ENCODE results near the gene MPZL3. TPM values are rescaled to one million over a fixed set of nuclear protein-coding genes. Genes with fewer than 3 reads are reported as not detected.

Gene MPZL3
- total and polyA plus RNA-seq, 2 experiments from 2014 or later: 0.92 to 2.9 TPM

- TF ChIP-seq ZNF462 (CRISPR knock-in tag; IDR thresholded peaks at IDR 0.05): no peak
- no peak for TF ChIP-seq ZNF114 (CRISPR knock-in tag; IDR thresholded peaks at IDR 0.05)
- TF ChIP-seq REST (IDR thresholded peaks at IDR 0.05; ENCODE audit: unreplicated experiment): no peak
- TF ChIP-seq POLR2AphosphoS5 (IDR thresholded peaks at IDR 0.05; ENCODE audit: low read depth): no peak
- no peak for TF ChIP-seq CREB1 (CRISPR knock-in tag; IDR thresholded peaks at IDR 0.05; ENCODE audit: low read depth)
Measured at GRCh38 chr11:118227865-118228785, 24.0 kb downstream of the MPZL3 start (continued).

Data from GM23338 (cell line).